HG03064 (cell line): ENCODE data around the gene ARHGAP22.
"Not testable (repeated sequence)": the region's sequence is repeated elsewhere in the genome, so short reads cannot be mapped to it uniquely, and the experiment has no call there.

ENCODE experiments used
- ATAC-seq: cut with Tn5 transposase; IDR thresholded peaks from one replicate; pipeline ENCODE4 v1.9.1; 2021; ENCODE audit warnings: low read depth; ENCODE audit not compliant: unreplicated experiment

The ARHGAP22 gene

GRCh38 chr10:48442090-48442808, 162.6 kb downstream of the ARHGAP22 start:
- ATAC-seq: no peak

GRCh38 chr10:48440771-48441170, 164.1 kb downstream of the ARHGAP22 start:
- ATAC-seq: no peak

GRCh38 chr10:48439581-48440041, 165.3 kb downstream of the ARHGAP22 start:
- ATAC-seq: no peak

GRCh38 chr10:48439031-48439430, 165.8 kb downstream of the ARHGAP22 start:
- no peak for ATAC-seq

GRCh38 chr10:48437546-48437945, 167.3 kb downstream of the ARHGAP22 start:
- ATAC-seq: no peak

- ATAC-seq: no peak
These were observed 173.0 kb downstream of the ARHGAP22 start for GRCh38 chr10:48431871-48432270.

GRCh38 chr10:48430402-48430993, 174.4 kb downstream of the ARHGAP22 start:
- ATAC-seq: no peak

GRCh38 chr10:48429309-48429708, 175.6 kb downstream of the ARHGAP22 start:
- no peak for ATAC-seq

GRCh38 chr10:48428896-48429295, 176.0 kb downstream of the ARHGAP22 start:
- no peak for ATAC-seq

GRCh38 chr10:48423884-48424283, 181.0 kb downstream of the ARHGAP22 start:
- no peak for ATAC-seq

- not testable (repeated sequence) for ATAC-seq
These were observed 183.0 kb downstream of the ARHGAP22 start for GRCh38 chr10:48421862-48422261.

- ATAC-seq: no peak
These were observed 185.2 kb downstream of the ARHGAP22 start for GRCh38 chr10:48419714-48420113.

GRCh38 chr10:48418189-48418788, 186.6 kb downstream of the ARHGAP22 start:
- ATAC-seq: no peak

- ATAC-seq: no peak
These were observed 187.5 kb downstream of the ARHGAP22 start for GRCh38 chr10:48417374-48417773.

GRCh38 chr10:48416584-48417232, 188.2 kb downstream of the ARHGAP22 start:
- no peak for ATAC-seq

GRCh38 chr10:48414778-48415177, 190.1 kb downstream of the ARHGAP22 start:
- no peak for ATAC-seq

GRCh38 chr10:48414160-48414559, 190.7 kb downstream of the ARHGAP22 start:
- ATAC-seq: no peak

GRCh38 chr10:48412933-48413332, 191.9 kb downstream of the ARHGAP22 start:
- ATAC-seq: no peak

GRCh38 chr10:48412081-48412480, 192.8 kb downstream of the ARHGAP22 start:
- ATAC-seq: no peak

GRCh38 chr10:48411510-48411909, 193.4 kb downstream of the ARHGAP22 start:
- no peak for ATAC-seq

- no peak for ATAC-seq
These were observed 194.4 kb downstream of the ARHGAP22 start for GRCh38 chr10:48410503-48410902.
